NCI-H1436 (cell line): ENCODE data around the gene SELENBP1.
"Not testable (repeated sequence)": the region's sequence is repeated elsewhere in the genome, so short reads cannot be mapped to it uniquely, and the experiment has no call there.

ENCODE experiments used
- DNase-seq: peaks from one replicate; lab custom pipeline; 2025; lab: John Stamatoyannopoulos, UW

Gene SELENBP1

GRCh38 chr1:151372058-151372934, at the start of gene SELENBP1:
Gene SELENBP1 (minus strand): TSS chr1:151372705. CDS start chr1:151372641, 64 bp downstream.
- DNase-seq, result no peak

- no peak for DNase-seq
These were observed 47.3 kb upstream of the SELENBP1 start for GRCh38 chr1:151419819-151420218.

GRCh38 chr1:151418081-151418480, 45.6 kb upstream of the SELENBP1 start:
- DNase-seq, result no peak

- no peak for DNase-seq
These were observed 43.7 kb upstream of the SELENBP1 start for GRCh38 chr1:151416231-151416630.

GRCh38 chr1:151411884-151412283, 39.4 kb upstream of the SELENBP1 start:
- no peak for DNase-seq

GRCh38 chr1:151408891-151409290, 36.4 kb upstream of the SELENBP1 start:
- DNase-seq, result no peak

GRCh38 chr1:151407304-151407703, 34.8 kb upstream of the SELENBP1 start:
- DNase-seq, result no peak

GRCh38 chr1:151406176-151406575, 33.7 kb upstream of the SELENBP1 start:
- DNase-seq, result no peak

GRCh38 chr1:151405187-151405951, 32.9 kb upstream of the SELENBP1 start:
- DNase-seq, result no peak

- no peak for DNase-seq
These were observed 31.1 kb upstream of the SELENBP1 start for GRCh38 chr1:151403612-151404011.

GRCh38 chr1:151402764-151403163, 30.3 kb upstream of the SELENBP1 start:
- DNase-seq, result no peak

GRCh38 chr1:151401860-151402259, 29.4 kb upstream of the SELENBP1 start:
- DNase-seq, result no peak

GRCh38 chr1:151401125-151401788, 28.8 kb upstream of the SELENBP1 start:
- DNase-seq, result no peak

GRCh38 chr1:151399324-151400171, 27.0 kb upstream of the SELENBP1 start, which contains the start of gene PSMB4:
Gene PSMB4 (plus strand): TSS chr1:151399573. CDS start chr1:151399588, 15 bp downstream.
- peak; percentile 88 for DNase-seq

GRCh38 chr1:151396265-151396664, 23.8 kb upstream of the SELENBP1 start:
- not testable (repeated sequence) for DNase-seq

GRCh38 chr1:151393583-151393982, 21.1 kb upstream of the SELENBP1 start:
- DNase-seq, result no peak

- no peak for DNase-seq
These were observed 18.6 kb upstream of the SELENBP1 start for GRCh38 chr1:151391079-151391563.

GRCh38 chr1:151390221-151391078, 17.9 kb upstream of the SELENBP1 start:
- not testable (repeated sequence) for DNase-seq

- DNase-seq, result no peak
These were observed 13.5 kb upstream of the SELENBP1 start for GRCh38 chr1:151386002-151386401.

GRCh38 chr1:151384584-151384983, 12.1 kb upstream of the SELENBP1 start:
- DNase-seq, result no peak
